ENCODE measurements around the gene COL3A1.

DNA sequence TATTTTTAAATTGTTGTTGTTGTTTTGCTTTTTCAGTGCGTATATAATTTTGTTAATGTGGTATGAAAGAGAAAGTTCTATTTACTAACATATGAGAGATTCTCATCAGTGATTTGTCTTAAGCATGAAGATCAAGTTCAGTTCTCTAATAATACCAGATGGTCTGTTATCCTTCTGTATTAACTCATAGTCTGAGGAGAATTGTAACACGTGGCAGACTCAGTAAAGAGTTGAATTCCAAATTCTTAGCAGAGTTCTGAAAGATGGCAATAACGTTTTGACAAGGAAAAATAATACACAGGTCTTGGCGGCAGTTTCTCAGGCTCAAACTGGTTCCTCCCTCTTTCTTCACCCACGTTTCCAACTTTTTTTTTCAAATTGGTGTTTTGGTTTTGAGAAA, 17.2 kb upstream of the COL3A1 start:
- TF ChIP-seq CTCF (IDR thresholded peaks at IDR 0.05 in 8 of 11, conservative IDR thresholded peaks at IDR 0.05 in 3 of 11) (no peak), POLR2A (IDR thresholded peaks at IDR 0.05) (no peak)
